HEK293 (cell line): ENCODE measurements around the gene BDKRB1.

Source experiments
- CTCF ChIA-PET: fragments of 350-600 bp; formaldehyde crosslinking; extraction: SDS; loops from one replicate; lab custom pipeline; 2021; ENCODE audit warnings: antibody characterized with exemption; lab: Yijun Ruan, JAX
- POLR2A ChIA-PET: fragments of 300-600 bp; formaldehyde crosslinking; extraction: SDS; loops from one replicate; lab custom pipeline; 2020; ENCODE audit warnings: antibody characterized with exemption, inconsistent platforms; lab: Yijun Ruan, JAX
- H3K27ac ChIP-seq: fragments of 200-500 bp; sonication (Bioruptor generic); 2 replicates; pipeline ENCODE4 v1.5.1; 2014; ENCODE audit warnings: low read depth, low read length, control low read depth, inconsistent platforms; ENCODE audit errors: extremely low read depth
- H3K36me3 ChIP-seq, 2 experiments: fragments of 200-500 bp in 1 of 2; sonication (Bioruptor generic) in 1 of 2; 1 replicate in 1 of 2; 2 replicates in 1 of 2; pipeline ENCODE4 v1.5.1; 2014 to 2017; ENCODE audit warnings: inconsistent platforms in 2 of 2, low read length in 2 of 2; ENCODE audit not compliant: control insufficient read depth in 2 of 2, insufficient read depth in 1 of 2
- H3K4me1 ChIP-seq: fragments of 200-500 bp; sonication (Bioruptor generic); 2 replicates; pipeline ENCODE4 v1.5.1; 2014; ENCODE audit warnings: mild to moderate bottlenecking, low read length, inconsistent platforms; ENCODE audit not compliant: control insufficient read depth, insufficient read depth
- H3K4me3 ChIP-seq: 2 replicates; pipeline ENCODE4 v1.5.1; 2011; ENCODE audit warnings: low read depth, mild to moderate bottlenecking, control low read depth, low read length, moderate library complexity
- H3K9me3 ChIP-seq: fragments of 200-500 bp; sonication (Bioruptor generic); 2 replicates; pipeline ENCODE4 v1.5.1; 2014; ENCODE audit warnings: low read depth, low read length, inconsistent platforms; ENCODE audit not compliant: control insufficient read depth, insufficient read depth
- GLI4 ChIP-seq: fragments of 450-650 bp; formaldehyde crosslinking; IDR thresholded peaks from 2 replicates; pipeline ENCODE4 v1.5.1; 2016; ENCODE audit warnings: missing biosample characterization, missing genetic modification characterization
- KLF10 ChIP-seq: fragments of 450-650 bp; IDR thresholded peaks from 2 replicates; pipeline ENCODE4 v1.5.1; 2018; ENCODE audit warnings: missing biosample characterization, mild to moderate bottlenecking, missing genetic modification characterization
- SP7 ChIP-seq: fragments of 450-650 bp; formaldehyde crosslinking; IDR thresholded peaks from 2 replicates; pipeline ENCODE4 v1.5.1; 2016; ENCODE audit warnings: missing biosample characterization, missing genetic modification characterization
- WT1 ChIP-seq: fragments of 450-650 bp; formaldehyde crosslinking; IDR thresholded peaks from 2 replicates; pipeline ENCODE4 v1.5.1; 2016; ENCODE audit warnings: missing biosample characterization, missing genetic modification characterization
- YY2 ChIP-seq: fragments of 450-650 bp; formaldehyde crosslinking; IDR thresholded peaks from 2 replicates; pipeline ENCODE4 v1.5.1; 2016; ENCODE audit warnings: missing biosample characterization, missing genetic modification characterization
- ZBTB20 ChIP-seq: fragments of 450-650 bp; formaldehyde crosslinking; IDR thresholded peaks from 2 replicates; pipeline ENCODE4 v1.5.1; 2016; ENCODE audit warnings: missing biosample characterization, missing genetic modification characterization
- ZNF132 ChIP-seq: fragments of 450-650 bp; formaldehyde crosslinking; IDR thresholded peaks from 2 replicates; pipeline ENCODE4 v1.5.1; 2017; ENCODE audit warnings: missing biosample characterization, missing genetic modification characterization, borderline replicate concordance
- ZNF138 ChIP-seq: fragments of 450-650 bp; formaldehyde crosslinking; IDR thresholded peaks from 2 replicates; pipeline ENCODE4 v1.5.1; 2016; ENCODE audit warnings: missing biosample characterization, missing genetic modification characterization, borderline replicate concordance
- ZNF350 ChIP-seq: fragments of 450-650 bp; formaldehyde crosslinking; IDR thresholded peaks from 2 replicates; pipeline ENCODE4 v1.5.0; 2017; ENCODE audit warnings: missing biosample characterization, mild to moderate bottlenecking, missing genetic modification characterization
- ZNF354C ChIP-seq: fragments of 450-650 bp; formaldehyde crosslinking; IDR thresholded peaks from 2 replicates; pipeline ENCODE4 v1.5.1; 2016; ENCODE audit warnings: missing biosample characterization, missing genetic modification characterization, low read depth, borderline replicate concordance
- ZNF48 ChIP-seq: fragments of 450-650 bp; formaldehyde crosslinking; IDR thresholded peaks from 2 replicates; pipeline ENCODE4 v1.5.1; 2016; ENCODE audit warnings: missing biosample characterization, missing genetic modification characterization
- ZNF610 ChIP-seq: fragments of 450-650 bp; formaldehyde crosslinking; IDR thresholded peaks from 2 replicates; pipeline ENCODE4 v1.5.1; 2016; ENCODE audit warnings: missing biosample characterization, missing genetic modification characterization, borderline replicate concordance
- ZNF658 ChIP-seq: fragments of 450-650 bp; formaldehyde crosslinking; IDR thresholded peaks from 2 replicates; pipeline ENCODE4; 2016; ENCODE audit warnings: missing biosample characterization, missing genetic modification characterization
- ZNF707 ChIP-seq: fragments of 450-650 bp; formaldehyde crosslinking; IDR thresholded peaks from 2 replicates; pipeline ENCODE4 v1.5.1; 2016; ENCODE audit warnings: missing biosample characterization, missing genetic modification characterization
- ZNF76 ChIP-seq: fragments of 450-650 bp; formaldehyde crosslinking; IDR thresholded peaks from 2 replicates; pipeline ENCODE4; 2016; ENCODE audit warnings: low read depth, missing biosample characterization, missing genetic modification characterization, borderline replicate concordance
- TF ChIP-seq, protein P1 (sequence below): fragments of 450-650 bp; formaldehyde crosslinking; IDR thresholded peaks from 2 replicates; pipeline ENCODE4 v1.5.1; 2017; ENCODE audit warnings: missing biosample characterization, mild to moderate bottlenecking, missing genetic modification characterization, moderate library complexity
- TF ChIP-seq, protein P2 (sequence below): sonication (generic); formaldehyde crosslinking; IDR thresholded peaks from 2 replicates; pipeline ENCODE4 v1.8.1; 2022; ENCODE audit warnings: mild to moderate bottlenecking, moderate library complexity, missing genetic modification reagents
- TF ChIP-seq, protein P3 (sequence below): fragments of 450-650 bp; formaldehyde crosslinking; IDR thresholded peaks from 2 replicates; pipeline ENCODE4 v1.5.1; 2016; ENCODE audit warnings: missing biosample characterization, missing genetic modification characterization
- TF ChIP-seq, protein P4 (sequence below): fragments of 450-650 bp; formaldehyde crosslinking; IDR thresholded peaks from 2 replicates; pipeline ENCODE4 v1.5.1; 2017; ENCODE audit warnings: missing biosample characterization, missing genetic modification characterization
- TF ChIP-seq, protein P5 (sequence below): fragments of 450-650 bp; formaldehyde crosslinking; IDR thresholded peaks from 2 replicates; pipeline ENCODE4 v1.5.1; 2016; ENCODE audit warnings: missing biosample characterization, missing genetic modification characterization
- TF ChIP-seq, protein P6 (sequence below): fragments of 450-650 bp; formaldehyde crosslinking; IDR thresholded peaks from 2 replicates; pipeline ENCODE4 v1.5.1; 2017; ENCODE audit warnings: missing biosample characterization, missing genetic modification characterization
- TF ChIP-seq, protein P7 (sequence below): fragments of 450-650 bp; formaldehyde crosslinking; IDR thresholded peaks from 2 replicates; pipeline ENCODE4 v1.5.1; 2016; ENCODE audit warnings: missing biosample characterization, missing genetic modification characterization

The BDKRB1 gene

DNA sequence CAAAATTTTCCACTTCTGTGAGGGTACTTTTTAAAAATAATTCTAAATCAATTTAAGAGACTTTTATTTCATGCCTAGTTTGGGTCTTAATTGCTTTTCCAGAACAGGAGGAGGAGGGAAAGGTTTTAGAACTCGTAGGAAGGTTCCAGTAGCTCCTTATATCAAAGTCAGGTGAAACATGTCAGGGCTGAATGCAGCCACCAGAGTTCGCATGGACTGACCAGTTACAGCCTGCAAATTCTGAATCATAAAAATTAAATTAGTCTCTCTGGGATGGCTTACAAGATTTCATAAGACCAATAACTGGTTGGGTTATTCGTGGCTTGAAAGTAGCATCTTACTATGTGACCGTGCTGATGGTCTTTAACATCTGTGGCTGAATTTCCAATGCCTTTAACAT, 397 bp downstream of the BDKRB1 start:
- no peak overlapping the region for H3K27ac ChIP-seq
- CTCF ChIA-PET: interaction anchor here (1.3 kb wide), 1 partner anchor 18 kb away, joined by 3 read pairs; no protein-coding TSS in a partner anchor
- POLR2A ChIA-PET: no interaction called here
- H3K9me3 ChIP-seq: no peaks in the 10 kb centered on the region
- TF ChIP-seq ZNF354C (tag by site-specific recombination) (no peak), ZNF350 (no peak), ZNF610 (tag by site-specific recombination) (no peak), WT1 (no peak)
- TF ChIP-seq, protein P1, sequence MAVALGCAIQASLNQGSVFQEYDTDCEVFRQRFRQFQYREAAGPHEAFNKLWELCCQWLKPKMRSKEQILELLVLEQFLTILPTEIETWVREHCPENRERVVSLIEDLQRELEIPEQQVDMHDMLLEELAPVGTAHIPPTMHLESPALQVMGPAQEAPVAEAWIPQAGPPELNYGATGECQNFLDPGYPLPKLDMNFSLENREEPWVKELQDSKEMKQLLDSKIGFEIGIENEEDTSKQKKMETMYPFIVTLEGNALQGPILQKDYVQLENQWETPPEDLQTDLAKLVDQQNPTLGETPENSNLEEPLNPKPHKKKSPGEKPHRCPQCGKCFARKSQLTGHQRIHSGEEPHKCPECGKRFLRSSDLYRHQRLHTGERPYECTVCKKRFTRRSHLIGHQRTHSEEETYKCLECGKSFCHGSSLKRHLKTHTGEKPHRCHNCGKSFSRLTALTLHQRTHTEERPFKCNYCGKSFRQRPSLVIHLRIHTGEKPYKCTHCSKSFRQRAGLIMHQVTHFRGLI: no peak
- TF ChIP-seq, all 188 proteins: peak for 0
- Histone ChIP-seq H3K36me3 (no peaks in the 10 kb centered on the region), H3K4me3 (no peak overlapping the region), H3K4me1 (no peaks in the 10 kb centered on the region)

DNA sequence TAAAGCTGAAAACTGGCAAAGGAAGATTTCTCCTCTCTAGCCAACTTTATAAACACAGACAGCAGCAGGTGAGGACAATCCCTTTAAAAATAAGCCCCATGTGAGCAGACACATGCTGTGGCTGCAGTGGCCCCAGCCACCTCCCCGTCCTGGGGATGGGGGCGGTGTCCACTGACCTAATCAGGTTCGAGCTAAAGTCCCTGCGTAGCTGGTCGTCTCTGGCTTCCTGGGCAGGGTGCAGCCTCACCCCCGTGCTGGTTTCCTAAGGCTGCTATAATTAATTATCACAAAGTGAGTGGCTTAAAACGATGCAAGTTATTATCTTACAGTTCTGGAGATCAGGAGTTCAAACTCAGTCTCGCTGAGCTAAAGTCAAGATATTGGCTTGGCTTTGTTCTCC, 1.0 kb downstream of the BDKRB1 start:
- POLR2A ChIA-PET: no interaction called here
- Histone ChIP-seq H3K36me3 (no peaks in the 10 kb centered on the region), H3K9me3 (no peaks in the 10 kb centered on the region), H3K27ac (no peak overlapping the region), H3K4me1 (no peaks in the 10 kb centered on the region), H3K4me3 (no peak overlapping the region)
- CTCF ChIA-PET: interaction anchor here (1.3 kb wide), 1 partner anchor 18 kb away, joined by 3 read pairs; no protein-coding TSS in a partner anchor
- TF ChIP-seq, protein P2, sequence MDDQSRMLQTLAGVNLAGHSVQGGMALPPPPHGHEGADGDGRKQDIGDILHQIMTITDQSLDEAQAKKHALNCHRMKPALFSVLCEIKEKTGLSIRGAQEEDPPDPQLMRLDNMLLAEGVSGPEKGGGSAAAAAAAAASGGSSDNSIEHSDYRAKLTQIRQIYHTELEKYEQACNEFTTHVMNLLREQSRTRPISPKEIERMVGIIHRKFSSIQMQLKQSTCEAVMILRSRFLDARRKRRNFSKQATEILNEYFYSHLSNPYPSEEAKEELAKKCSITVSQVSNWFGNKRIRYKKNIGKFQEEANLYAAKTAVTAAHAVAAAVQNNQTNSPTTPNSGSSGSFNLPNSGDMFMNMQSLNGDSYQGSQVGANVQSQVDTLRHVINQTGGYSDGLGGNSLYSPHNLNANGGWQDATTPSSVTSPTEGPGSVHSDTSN: no peak
- TF ChIP-seq ZBTB20 (tag by site-specific recombination) (no peak), SP7 (tag by site-specific recombination) (no peak), ZNF132 (tag by site-specific recombination) (no peak), ZNF48 (tag by site-specific recombination) (no peak), ZNF138 (tag by site-specific recombination) (no peak), ZNF350 (no peak), ZNF658 (tag by site-specific recombination) (no peak), YY2 (tag by site-specific recombination) (no peak), KLF10 (tag by site-specific recombination) (no peak), ZNF707 (tag by site-specific recombination) (no peak), GLI4 (tag by site-specific recombination) (no peak), ZNF76 (tag by site-specific recombination) (no peak)
- TF ChIP-seq, protein P3, sequence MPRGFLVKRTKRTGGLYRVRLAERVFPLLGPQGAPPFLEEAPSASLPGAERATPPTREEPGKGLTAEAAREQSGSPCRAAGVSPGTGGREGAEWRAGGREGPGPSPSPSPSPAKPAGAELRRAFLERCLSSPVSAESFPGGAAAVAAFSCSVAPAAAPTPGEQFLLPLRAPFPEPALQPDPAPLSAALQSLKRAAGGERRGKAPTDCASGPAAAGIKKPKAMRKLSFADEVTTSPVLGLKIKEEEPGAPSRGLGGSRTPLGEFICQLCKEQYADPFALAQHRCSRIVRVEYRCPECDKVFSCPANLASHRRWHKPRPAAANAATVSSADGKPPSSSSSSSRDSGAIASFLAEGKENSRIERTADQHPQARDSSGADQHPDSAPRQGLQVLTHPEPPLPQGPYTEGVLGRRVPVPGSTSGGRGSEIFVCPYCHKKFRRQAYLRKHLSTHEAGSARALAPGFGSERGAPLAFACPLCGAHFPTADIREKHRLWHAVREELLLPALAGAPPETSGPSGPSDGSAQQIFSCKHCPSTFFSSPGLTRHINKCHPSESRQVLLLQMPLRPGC (tag by site-specific recombination): no peak
- TF ChIP-seq, protein P4, sequence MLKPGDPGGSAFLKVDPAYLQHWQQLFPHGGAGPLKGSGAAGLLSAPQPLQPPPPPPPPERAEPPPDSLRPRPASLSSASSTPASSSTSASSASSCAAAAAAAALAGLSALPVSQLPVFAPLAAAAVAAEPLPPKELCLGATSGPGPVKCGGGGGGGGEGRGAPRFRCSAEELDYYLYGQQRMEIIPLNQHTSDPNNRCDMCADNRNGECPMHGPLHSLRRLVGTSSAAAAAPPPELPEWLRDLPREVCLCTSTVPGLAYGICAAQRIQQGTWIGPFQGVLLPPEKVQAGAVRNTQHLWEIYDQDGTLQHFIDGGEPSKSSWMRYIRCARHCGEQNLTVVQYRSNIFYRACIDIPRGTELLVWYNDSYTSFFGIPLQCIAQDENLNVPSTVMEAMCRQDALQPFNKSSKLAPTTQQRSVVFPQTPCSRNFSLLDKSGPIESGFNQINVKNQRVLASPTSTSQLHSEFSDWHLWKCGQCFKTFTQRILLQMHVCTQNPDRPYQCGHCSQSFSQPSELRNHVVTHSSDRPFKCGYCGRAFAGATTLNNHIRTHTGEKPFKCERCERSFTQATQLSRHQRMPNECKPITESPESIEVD (tag by site-specific recombination): no peak
- TF ChIP-seq, protein P5, sequence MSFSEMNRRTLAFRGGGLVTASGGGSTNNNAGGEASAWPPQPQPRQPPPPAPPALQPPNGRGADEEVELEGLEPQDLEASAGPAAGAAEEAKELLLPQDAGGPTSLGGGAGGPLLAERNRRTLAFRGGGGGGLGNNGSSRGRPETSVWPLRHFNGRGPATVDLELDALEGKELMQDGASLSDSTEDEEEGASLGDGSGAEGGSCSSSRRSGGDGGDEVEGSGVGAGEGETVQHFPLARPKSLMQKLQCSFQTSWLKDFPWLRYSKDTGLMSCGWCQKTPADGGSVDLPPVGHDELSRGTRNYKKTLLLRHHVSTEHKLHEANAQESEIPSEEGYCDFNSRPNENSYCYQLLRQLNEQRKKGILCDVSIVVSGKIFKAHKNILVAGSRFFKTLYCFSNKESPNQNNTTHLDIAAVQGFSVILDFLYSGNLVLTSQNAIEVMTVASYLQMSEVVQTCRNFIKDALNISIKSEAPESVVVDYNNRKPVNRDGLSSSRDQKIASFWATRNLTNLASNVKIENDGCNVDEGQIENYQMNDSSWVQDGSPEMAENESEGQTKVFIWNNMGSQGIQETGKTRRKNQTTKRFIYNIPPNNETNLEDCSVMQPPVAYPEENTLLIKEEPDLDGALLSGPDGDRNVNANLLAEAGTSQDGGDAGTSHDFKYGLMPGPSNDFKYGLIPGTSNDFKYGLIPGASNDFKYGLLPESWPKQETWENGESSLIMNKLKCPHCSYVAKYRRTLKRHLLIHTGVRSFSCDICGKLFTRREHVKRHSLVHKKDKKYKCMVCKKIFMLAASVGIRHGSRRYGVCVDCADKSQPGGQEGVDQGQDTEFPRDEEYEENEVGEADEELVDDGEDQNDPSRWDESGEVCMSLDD (tag by site-specific recombination): no peak
- TF ChIP-seq, protein P6, sequence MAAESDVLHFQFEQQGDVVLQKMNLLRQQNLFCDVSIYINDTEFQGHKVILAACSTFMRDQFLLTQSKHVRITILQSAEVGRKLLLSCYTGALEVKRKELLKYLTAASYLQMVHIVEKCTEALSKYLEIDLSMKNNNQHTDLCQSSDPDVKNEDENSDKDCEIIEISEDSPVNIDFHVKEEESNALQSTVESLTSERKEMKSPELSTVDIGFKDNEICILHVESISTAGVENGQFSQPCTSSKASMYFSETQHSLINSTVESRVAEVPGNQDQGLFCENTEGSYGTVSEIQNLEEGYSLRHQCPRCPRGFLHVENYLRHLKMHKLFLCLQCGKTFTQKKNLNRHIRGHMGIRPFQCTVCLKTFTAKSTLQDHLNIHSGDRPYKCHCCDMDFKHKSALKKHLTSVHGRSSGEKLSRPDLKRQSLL (tag by site-specific recombination): no peak
- TF ChIP-seq, protein P7, sequence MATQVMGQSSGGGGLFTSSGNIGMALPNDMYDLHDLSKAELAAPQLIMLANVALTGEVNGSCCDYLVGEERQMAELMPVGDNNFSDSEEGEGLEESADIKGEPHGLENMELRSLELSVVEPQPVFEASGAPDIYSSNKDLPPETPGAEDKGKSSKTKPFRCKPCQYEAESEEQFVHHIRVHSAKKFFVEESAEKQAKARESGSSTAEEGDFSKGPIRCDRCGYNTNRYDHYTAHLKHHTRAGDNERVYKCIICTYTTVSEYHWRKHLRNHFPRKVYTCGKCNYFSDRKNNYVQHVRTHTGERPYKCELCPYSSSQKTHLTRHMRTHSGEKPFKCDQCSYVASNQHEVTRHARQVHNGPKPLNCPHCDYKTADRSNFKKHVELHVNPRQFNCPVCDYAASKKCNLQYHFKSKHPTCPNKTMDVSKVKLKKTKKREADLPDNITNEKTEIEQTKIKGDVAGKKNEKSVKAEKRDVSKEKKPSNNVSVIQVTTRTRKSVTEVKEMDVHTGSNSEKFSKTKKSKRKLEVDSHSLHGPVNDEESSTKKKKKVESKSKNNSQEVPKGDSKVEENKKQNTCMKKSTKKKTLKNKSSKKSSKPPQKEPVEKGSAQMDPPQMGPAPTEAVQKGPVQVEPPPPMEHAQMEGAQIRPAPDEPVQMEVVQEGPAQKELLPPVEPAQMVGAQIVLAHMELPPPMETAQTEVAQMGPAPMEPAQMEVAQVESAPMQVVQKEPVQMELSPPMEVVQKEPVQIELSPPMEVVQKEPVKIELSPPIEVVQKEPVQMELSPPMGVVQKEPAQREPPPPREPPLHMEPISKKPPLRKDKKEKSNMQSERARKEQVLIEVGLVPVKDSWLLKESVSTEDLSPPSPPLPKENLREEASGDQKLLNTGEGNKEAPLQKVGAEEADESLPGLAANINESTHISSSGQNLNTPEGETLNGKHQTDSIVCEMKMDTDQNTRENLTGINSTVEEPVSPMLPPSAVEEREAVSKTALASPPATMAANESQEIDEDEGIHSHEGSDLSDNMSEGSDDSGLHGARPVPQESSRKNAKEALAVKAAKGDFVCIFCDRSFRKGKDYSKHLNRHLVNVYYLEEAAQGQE (tag by site-specific recombination): no peak
